ENCODE measurements around the gene CLDN18. TPM values are rescaled to one million over a fixed set of nuclear protein-coding genes. Genes with fewer than 3 reads are reported as not detected.

Gene CLDN18
- total RNA-seq, 2 experiments from 2014 or later: not detected

DNA sequence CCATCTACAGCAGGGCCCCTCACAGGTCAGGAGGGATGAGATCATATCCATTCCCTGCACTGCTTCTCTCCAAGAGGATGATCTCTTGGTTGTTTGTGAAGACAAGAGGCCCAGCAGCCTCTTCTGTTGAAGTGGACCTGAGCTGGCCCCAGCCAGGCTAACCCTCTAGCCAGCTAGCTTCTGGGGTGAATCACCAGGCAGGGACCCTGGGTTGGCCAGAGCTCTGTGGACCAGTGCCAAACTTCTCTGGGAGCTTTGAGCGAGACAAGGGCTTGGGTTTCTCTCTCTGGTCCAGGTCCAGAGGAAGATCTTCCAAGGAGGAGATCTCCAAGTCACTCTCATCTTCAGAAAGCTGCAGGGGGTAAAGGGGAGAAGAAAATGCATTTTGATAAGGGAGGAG lies 52.7 kb downstream of the CLDN18 start:
- no peak overlapping the region for H3K4me2 ChIP-seq (ENCODE audit: low read length)
- no TSS peak for BruUV-seq (replicated peaks)
- H3K36me3 ChIP-seq (ENCODE audit: insufficient read depth, low read length): no peaks in the 10 kb centered on the region
- H3K79me2 ChIP-seq (ENCODE audit: insufficient read depth, low read depth, low read length): no peaks in the 10 kb centered on the region
- no peaks in the 10 kb centered on the region for H3K9me2 ChIP-seq (ENCODE audit: insufficient read depth, low read length)
- H3K4me1 ChIP-seq (ENCODE audit: insufficient read depth, low read length, poor library complexity, severe bottlenecking): peaks cover 8% of the 10 kb centered on the region
- no peak for TF ChIP-seq EZH2phosphoT487 (IDR thresholded peaks at IDR 0.05; ENCODE audit: borderline replicate concordance, low read depth, low read length)
- TF ChIP-seq, protein P1, sequence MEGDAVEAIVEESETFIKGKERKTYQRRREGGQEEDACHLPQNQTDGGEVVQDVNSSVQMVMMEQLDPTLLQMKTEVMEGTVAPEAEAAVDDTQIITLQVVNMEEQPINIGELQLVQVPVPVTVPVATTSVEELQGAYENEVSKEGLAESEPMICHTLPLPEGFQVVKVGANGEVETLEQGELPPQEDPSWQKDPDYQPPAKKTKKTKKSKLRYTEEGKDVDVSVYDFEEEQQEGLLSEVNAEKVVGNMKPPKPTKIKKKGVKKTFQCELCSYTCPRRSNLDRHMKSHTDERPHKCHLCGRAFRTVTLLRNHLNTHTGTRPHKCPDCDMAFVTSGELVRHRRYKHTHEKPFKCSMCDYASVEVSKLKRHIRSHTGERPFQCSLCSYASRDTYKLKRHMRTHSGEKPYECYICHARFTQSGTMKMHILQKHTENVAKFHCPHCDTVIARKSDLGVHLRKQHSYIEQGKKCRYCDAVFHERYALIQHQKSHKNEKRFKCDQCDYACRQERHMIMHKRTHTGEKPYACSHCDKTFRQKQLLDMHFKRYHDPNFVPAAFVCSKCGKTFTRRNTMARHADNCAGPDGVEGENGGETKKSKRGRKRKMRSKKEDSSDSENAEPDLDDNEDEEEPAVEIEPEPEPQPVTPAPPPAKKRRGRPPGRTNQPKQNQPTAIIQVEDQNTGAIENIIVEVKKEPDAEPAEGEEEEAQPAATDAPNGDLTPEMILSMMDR (conservative IDR thresholded peaks at IDR 0.05; ENCODE audit: low read length): no peak
- no peaks in the 10 kb centered on the region for H3K9me3 ChIP-seq (ENCODE audit: low read length)
- H3K4me3 ChIP-seq (ENCODE audit: low read depth, low read length, poor library complexity, severe bottlenecking): no peak overlapping the region
- no peak overlapping the region for H3K27ac ChIP-seq (ENCODE audit: low read depth, low read length, poor library complexity, severe bottlenecking)
- H2AFZ ChIP-seq (ENCODE audit: low read length): no peak overlapping the region
- ChIA-PET POLR2A (no interaction called here), CTCF (ENCODE audit: unreplicated experiment) (no interaction called here)
- no peaks in the 10 kb centered on the region; the same call in 1 of the 2 replicates for H4K20me1 ChIP-seq (ENCODE audit: insufficient read depth, low read length)
- no peak for DNase-seq (ENCODE audit: low spot score)
- intact Hi-C loops (cut with micrococcal nuclease; ENCODE audit: unreplicated experiment): loop anchor here (10.0 kb wide), 3 partner anchors 352 to 852 kb away; partner anchors contain the start of gene CEP70

DNA sequence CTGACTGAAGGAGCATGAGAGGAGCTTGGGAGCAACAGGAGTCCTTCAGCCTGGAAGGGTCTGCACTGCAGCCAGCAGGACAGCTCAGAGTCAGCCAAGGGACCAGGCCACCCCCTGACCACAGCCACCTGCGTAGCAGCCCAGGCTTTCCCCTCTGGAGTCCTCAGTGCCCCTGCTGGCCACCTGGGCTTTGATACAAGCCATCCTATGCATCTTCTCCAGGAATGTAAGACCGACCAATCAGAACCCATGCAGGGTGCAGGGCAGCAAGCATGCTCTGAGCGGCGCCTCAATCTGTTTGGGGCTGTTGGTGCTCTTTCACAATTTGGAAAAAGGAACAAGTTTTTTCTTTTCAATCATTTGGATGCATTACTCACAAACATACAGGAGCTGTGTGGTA lies 53.5 kb downstream of the CLDN18 start:
- H4K20me1 ChIP-seq (ENCODE audit: insufficient read depth, low read length): no peaks in the 10 kb centered on the region; the same call in 1 of the 2 replicates
- no peaks in the 10 kb centered on the region for H3K9me2 ChIP-seq (ENCODE audit: insufficient read depth, low read length)
- no peak for DNase-seq (ENCODE audit: low spot score)
- intact Hi-C loops (cut with micrococcal nuclease; ENCODE audit: unreplicated experiment): loop anchor here (10.0 kb wide), 3 partner anchors 351 to 851 kb away; partner anchors contain the start of gene CEP70
- CTCF ChIA-PET (ENCODE audit: unreplicated experiment): no interaction called here
- H3K9me3 ChIP-seq (ENCODE audit: low read length): no peaks in the 10 kb centered on the region
- no peak overlapping the region for H3K4me3 ChIP-seq (ENCODE audit: low read depth, low read length, poor library complexity, severe bottlenecking)
- no TSS peak for BruUV-seq (replicated peaks)
- H3K79me2 ChIP-seq (ENCODE audit: insufficient read depth, low read depth, low read length): no peaks in the 10 kb centered on the region
- H3K36me3 ChIP-seq (ENCODE audit: insufficient read depth, low read length): no peaks in the 10 kb centered on the region
- POLR2A ChIA-PET: no interaction called here
- H3K27ac ChIP-seq (ENCODE audit: low read depth, low read length, poor library complexity, severe bottlenecking): no peak overlapping the region
- H3K4me2 ChIP-seq (ENCODE audit: low read length): no peak overlapping the region
- no peak for TF ChIP-seq EZH2phosphoT487 (IDR thresholded peaks at IDR 0.05; ENCODE audit: borderline replicate concordance, low read depth, low read length)
- TF ChIP-seq, protein P1 (conservative IDR thresholded peaks at IDR 0.05; ENCODE audit: low read length): no peak
- no peak overlapping the region for H2AFZ ChIP-seq (ENCODE audit: low read length)
- peaks cover 8% of the 10 kb centered on the region for H3K4me1 ChIP-seq (ENCODE audit: insufficient read depth, low read length, poor library complexity, severe bottlenecking)

DNA sequence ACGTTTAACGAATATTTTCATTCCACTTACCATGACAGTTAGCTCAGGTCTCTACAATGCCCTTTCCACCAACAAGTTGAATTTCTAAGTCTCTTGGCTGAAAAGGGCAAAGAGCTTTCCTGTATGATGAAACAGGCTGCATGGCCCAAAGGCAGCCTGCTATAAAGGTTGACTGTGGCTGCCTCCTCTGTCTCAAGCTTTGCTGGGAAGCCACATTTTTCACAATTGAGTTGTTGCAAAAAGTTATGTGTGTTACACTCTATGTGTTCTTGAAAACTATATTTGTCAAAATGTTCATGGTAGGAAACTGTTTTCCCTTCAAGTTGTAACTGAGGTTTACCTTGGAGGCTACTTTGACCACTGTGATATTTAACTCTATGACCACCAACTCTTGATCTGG lies 56.0 kb downstream of the CLDN18 start:
- ChIA-PET CTCF (ENCODE audit: unreplicated experiment) (no interaction called here), POLR2A (no interaction called here)
- Histone ChIP-seq H4K20me1 (ENCODE audit: insufficient read depth, low read length) (no peaks in the 10 kb centered on the region; the same call in 1 of the 2 replicates), H3K4me3 (ENCODE audit: low read depth, low read length, poor library complexity, severe bottlenecking) (no peak overlapping the region), H3K27ac (ENCODE audit: low read depth, low read length, poor library complexity, severe bottlenecking) (no peak overlapping the region), H3K36me3 (ENCODE audit: insufficient read depth, low read length) (no peaks in the 10 kb centered on the region), H3K4me2 (ENCODE audit: low read length) (no peak overlapping the region), H2AFZ (ENCODE audit: low read length) (no peak overlapping the region), H3K9me2 (ENCODE audit: insufficient read depth, low read length) (no peaks in the 10 kb centered on the region), H3K79me2 (ENCODE audit: insufficient read depth, low read depth, low read length) (no peaks in the 10 kb centered on the region), H3K4me1 (ENCODE audit: insufficient read depth, low read length, poor library complexity, severe bottlenecking) (peaks cover 4% of the 10 kb centered on the region), H3K9me3 (ENCODE audit: low read length) (no peaks in the 10 kb centered on the region)
- intact Hi-C loops (cut with micrococcal nuclease; ENCODE audit: unreplicated experiment): loop anchor here (5.0 to 10.0 kb wide), 4 partner anchors 266 to 849 kb away; partner anchors contain the start of gene CEP70
- no peak for DNase-seq (ENCODE audit: low spot score)
- TF ChIP-seq, protein P1 (conservative IDR thresholded peaks at IDR 0.05; ENCODE audit: low read length): no peak
- BruUV-seq (replicated peaks): no TSS peak

Measured in OCI-LY7 (cell line).